Activated T-cell treated with anti-CD3 and anti-CD28 coated beads, Interleukin-2, amount 50 U/mL, for 4 hours (primary cell): ENCODE data around the gene IRAK4. TPM values are rescaled to one million over a fixed set of nuclear protein-coding genes. Genes with fewer than 3 reads are reported as not detected.
A peak's percentile ranks its signal among the peaks of the same experiment; 100 is the strongest.

Experiments
- ATAC-seq, 2 donors: fragments of 200-7000 bp; cut with Tn5 transposase; one replicate each; pipeline ENCODE4 v1.10.0; 2021
- DNase-seq: peaks from one replicate; pipeline ENCODE4 v3.0.0-alpha.2; 2020
- H3K27me3 Mint-ChIP-seq: one replicate; pipeline ENCODE4 v1.8.0; 2021; ENCODE audit warnings: low read depth, mixed read lengths
- H3K36me3 Mint-ChIP-seq: one replicate; pipeline ENCODE4 v1.8.0; 2022; ENCODE audit warnings: mixed read lengths; ENCODE audit not compliant: insufficient read depth
- H3K4me1 Mint-ChIP-seq: one replicate; pipeline ENCODE4 v1.8.0; 2021; ENCODE audit warnings: low read depth, mixed read lengths
- H3K4me3 Mint-ChIP-seq: one replicate; pipeline ENCODE4 v1.8.0; 2021; ENCODE audit warnings: mild to moderate bottlenecking, moderate library complexity, mixed read lengths
- H3K9me3 Mint-ChIP-seq: one replicate; pipeline ENCODE4 v1.8.0; 2021; ENCODE audit warnings: mixed read lengths
- total RNA-seq, 3 donors: library from RNA; stranded (reverse); gene quantifications; one replicate each; pipeline ENCODE4 v1.2.1, GENCODE V29; 2021

Gene IRAK4
- total RNA-seq, 3 donors from 2014 or later = 15.4 to 17.5 (median 16.7) TPM

- ATAC-seq = peak; percentile 78 to 83
- H3K27me3 Mint-ChIP-seq = no peaks in the 10 kb centered on the region
- H3K4me3 Mint-ChIP-seq = peak within 1 kb of the TSS; percentile 79
- H3K4me1 Mint-ChIP-seq = peaks cover 52% of the 10 kb centered on the region
- peaks cover 2% of the 10 kb centered on the region for H3K36me3 Mint-ChIP-seq
- no peaks in the 10 kb centered on the region for H3K9me3 Mint-ChIP-seq
- DNase-seq = peak; percentile 44
Observed at GRCh38 chr12:43835656-43836474, 77.1 kb downstream of the IRAK4 start, which contains the start of gene TMEM117. TMEM117 (plus strand) TSS chr12:43836081.

GRCh38 chr12:43836475-43836989 lies 77.8 kb downstream of the IRAK4 start:
- H3K4me3 Mint-ChIP-seq = peak overlapping the region; percentile 79
- H3K36me3 Mint-ChIP-seq = peaks cover 2% of the 10 kb centered on the region
- DNase-seq = peak; percentile 14
- ATAC-seq = peak in 1 of 2 donors; percentile 8
- H3K4me1 Mint-ChIP-seq = peaks cover 48% of the 10 kb centered on the region
- no peaks in the 10 kb centered on the region for H3K27me3 Mint-ChIP-seq
- H3K9me3 Mint-ChIP-seq = no peaks in the 10 kb centered on the region

Other genes with a start within 250 kb of the IRAK4 start
- not detected for gene ADAMTS20, start 206.7 kb upstream of the IRAK4 start, total RNA-seq
- 10 to 100 TPM; 21.2 to 23.4 (median 22.4) TPM for gene PUS7L, start 161 bp upstream of the IRAK4 start, total RNA-seq
- 10 to 100 TPM; 35.9 to 46.2 (median 40.7) TPM for gene TWF1, start 47.4 kb downstream of the IRAK4 start, total RNA-seq
- gene TMEM117, start 77.1 kb downstream of the IRAK4 start, total RNA-seq = 1 to 10 TPM; 1.4 to 2.0 (median 1.4) TPM